ENCODE data around the gene MSI1. TPM values are rescaled to one million over a fixed set of nuclear protein-coding genes. Genes with fewer than 3 reads are reported as not detected.
A peak's percentile ranks its signal among the peaks of the same experiment; 100 is the strongest.

The MSI1 gene
- total RNA-seq, 2 donors from 2014 or later = 0.24 TPM; not detected in 1

- Mint-ChIP-seq H3K27me3 (peaks cover 6% of the 10 kb centered on the region), H3K36me3 (ENCODE audit: low read depth) (no peaks in the 10 kb centered on the region), H3K27ac (no peak overlapping the region), H3K4me3 (no peak overlapping the region), H3K9me3 (peaks cover 3% of the 10 kb centered on the region), H3K4me1 (no peaks in the 10 kb centered on the region)
- ATAC-seq (replicated peaks) = no peak
These were observed 36.4 kb downstream of the MSI1 start for GRCh38 chr12:120332523-120332922.

GRCh38 chr12:120332041-120332440 lies 36.9 kb downstream of the MSI1 start:
- Mint-ChIP-seq H3K4me3 (no peak overlapping the region), H3K4me1 (no peaks in the 10 kb centered on the region), H3K36me3 (ENCODE audit: low read depth) (no peaks in the 10 kb centered on the region), H3K9me3 (no peaks in the 10 kb centered on the region), H3K27me3 (peaks cover 4% of the 10 kb centered on the region), H3K27ac (no peak overlapping the region)
- ATAC-seq (replicated peaks) = no peak

- ATAC-seq (replicated peaks) = no peak
- H3K4me1 Mint-ChIP-seq = no peaks in the 10 kb centered on the region
- H3K4me3 Mint-ChIP-seq = no peak overlapping the region
- H3K27ac Mint-ChIP-seq = no peak overlapping the region
- peaks cover 4% of the 10 kb centered on the region for H3K27me3 Mint-ChIP-seq
- no peaks in the 10 kb centered on the region for H3K36me3 Mint-ChIP-seq (ENCODE audit: low read depth)
- H3K9me3 Mint-ChIP-seq = no peaks in the 10 kb centered on the region
These were observed 37.6 kb downstream of the MSI1 start for GRCh38 chr12:120331390-120331789.

- no peaks in the 10 kb centered on the region for H3K27me3 Mint-ChIP-seq
- no peaks in the 10 kb centered on the region for H3K9me3 Mint-ChIP-seq
- H3K4me1 Mint-ChIP-seq = peaks cover 4% of the 10 kb centered on the region
- no peak for ATAC-seq (replicated peaks)
- no peak overlapping the region for H3K27ac Mint-ChIP-seq
- H3K4me3 Mint-ChIP-seq = no peak overlapping the region
- no peaks in the 10 kb centered on the region for H3K36me3 Mint-ChIP-seq (ENCODE audit: low read depth)
These were observed 40.7 kb downstream of the MSI1 start for GRCh38 chr12:120328228-120328627.

- Mint-ChIP-seq H3K27ac (no peak within 1 kb of the TSS), H3K9me3 (no peaks in the 10 kb centered on the region), H3K27me3 (no peaks in the 10 kb centered on the region), H3K36me3 (ENCODE audit: low read depth) (no peaks in the 10 kb centered on the region), H3K4me1 (peaks cover 4% of the 10 kb centered on the region), H3K4me3 (no peak within 1 kb of the TSS)
- ATAC-seq (replicated peaks) = no peak
These were observed 41.4 kb downstream of the MSI1 start, which contains the start of gene PLA2G1B for GRCh38 chr12:120327593-120327992. PLA2G1B (minus strand) TSS chr12:120327779; CDS start chr12:120327753, 26 bp downstream.

- no peaks in the 10 kb centered on the region for H3K36me3 Mint-ChIP-seq (ENCODE audit: low read depth)
- no peaks in the 10 kb centered on the region for H3K9me3 Mint-ChIP-seq
- no peaks in the 10 kb centered on the region for H3K27me3 Mint-ChIP-seq
- no peak for ATAC-seq (replicated peaks)
- H3K4me1 Mint-ChIP-seq = peaks cover 4% of the 10 kb centered on the region
- H3K4me3 Mint-ChIP-seq = peak overlapping the region; percentile 92
- H3K27ac Mint-ChIP-seq = no peak overlapping the region
These were observed 44.0 kb downstream of the MSI1 start for GRCh38 chr12:120324841-120325417.

- Mint-ChIP-seq H3K36me3 (ENCODE audit: low read depth) (no peaks in the 10 kb centered on the region), H3K4me1 (peaks cover 4% of the 10 kb centered on the region), H3K4me3 (no peak overlapping the region), H3K27me3 (no peaks in the 10 kb centered on the region), H3K27ac (no peak overlapping the region), H3K9me3 (no peaks in the 10 kb centered on the region)
- no peak for ATAC-seq (replicated peaks)
These were observed 45.2 kb downstream of the MSI1 start for GRCh38 chr12:120323772-120324171.

GRCh38 chr12:120321382-120322202 lies 47.4 kb downstream of the MSI1 start:
- Mint-ChIP-seq H3K4me1 (peaks cover 15% of the 10 kb centered on the region), H3K27me3 (no peaks in the 10 kb centered on the region), H3K27ac (no peak overlapping the region), H3K36me3 (ENCODE audit: low read depth) (no peaks in the 10 kb centered on the region), H3K9me3 (no peaks in the 10 kb centered on the region), H3K4me3 (no peak overlapping the region)
- no peak for ATAC-seq (replicated peaks)

GRCh38 chr12:120317224-120318105 lies 51.5 kb downstream of the MSI1 start:
- no peaks in the 10 kb centered on the region for H3K36me3 Mint-ChIP-seq (ENCODE audit: low read depth)
- ATAC-seq (replicated peaks) = peak; percentile 100
- H3K9me3 Mint-ChIP-seq = no peaks in the 10 kb centered on the region
- H3K4me1 Mint-ChIP-seq = peaks cover 12% of the 10 kb centered on the region
- peak overlapping the region; percentile 89 for H3K4me3 Mint-ChIP-seq
- peak overlapping the region; percentile 93 for H3K27ac Mint-ChIP-seq
- no peaks in the 10 kb centered on the region for H3K27me3 Mint-ChIP-seq

- Mint-ChIP-seq H3K27me3 (no peaks in the 10 kb centered on the region), H3K27ac (peak overlapping the region; percentile 93), H3K36me3 (ENCODE audit: low read depth) (no peaks in the 10 kb centered on the region), H3K9me3 (no peaks in the 10 kb centered on the region), H3K4me3 (peak overlapping the region; percentile 89), H3K4me1 (peaks cover 12% of the 10 kb centered on the region)
- ATAC-seq (replicated peaks) = no peak
These were observed 52.2 kb downstream of the MSI1 start for GRCh38 chr12:120316798-120317223.

GRCh38 chr12:120314220-120314619 lies 54.7 kb downstream of the MSI1 start:
- H3K27ac Mint-ChIP-seq = no peak overlapping the region
- no peak overlapping the region for H3K4me3 Mint-ChIP-seq
- peaks cover 12% of the 10 kb centered on the region for H3K4me1 Mint-ChIP-seq
- H3K27me3 Mint-ChIP-seq = no peaks in the 10 kb centered on the region
- no peaks in the 10 kb centered on the region for H3K36me3 Mint-ChIP-seq (ENCODE audit: low read depth)
- ATAC-seq (replicated peaks) = no peak
- no peaks in the 10 kb centered on the region for H3K9me3 Mint-ChIP-seq

- peak; percentile 100 for ATAC-seq (replicated peaks)
- H3K4me3 Mint-ChIP-seq = peak within 1 kb of the TSS; percentile 88
- no peaks in the 10 kb centered on the region for H3K9me3 Mint-ChIP-seq
- no peaks in the 10 kb centered on the region for H3K36me3 Mint-ChIP-seq (ENCODE audit: low read depth)
- H3K27me3 Mint-ChIP-seq = no peaks in the 10 kb centered on the region
- peak within 1 kb of the TSS; percentile 72 for H3K27ac Mint-ChIP-seq
- H3K4me1 Mint-ChIP-seq = peaks cover 6% of the 10 kb centered on the region
These were observed 66.8 kb downstream of the MSI1 start, which contains the start of gene SIRT4 for GRCh38 chr12:120301962-120302815. SIRT4 (plus strand) TSS chr12:120302321; CDS start chr12:120303562, 1,241 bp downstream.

GRCh38 chr12:120292661-120293531 lies 76.1 kb downstream of the MSI1 start, which contains the start of gene RNU4-1:
RNU4-1 (minus strand) TSS chr12:120293237.
- H3K9me3 Mint-ChIP-seq = no peaks in the 10 kb centered on the region
- H3K36me3 Mint-ChIP-seq (ENCODE audit: low read depth) = no peaks in the 10 kb centered on the region
- peak; percentile 62 for ATAC-seq (replicated peaks)
- H3K4me3 Mint-ChIP-seq = no peak within 1 kb of the TSS
- no peak within 1 kb of the TSS for H3K27ac Mint-ChIP-seq
- H3K27me3 Mint-ChIP-seq = no peaks in the 10 kb centered on the region
- H3K4me1 Mint-ChIP-seq = no peaks in the 10 kb centered on the region
